ENCODE data around the gene TNPO3. TPM values are rescaled to one million over a fixed set of nuclear protein-coding genes. Genes with fewer than 3 reads are reported as not detected.
A peak's percentile ranks its signal among the peaks of the same experiment; 100 is the strongest.

The TNPO3 gene
- total and polyA plus RNA-seq, 2 of the 4 experiments (the other 2 are of a cell fraction), result 24.2 to 77.2 TPM

DNA sequence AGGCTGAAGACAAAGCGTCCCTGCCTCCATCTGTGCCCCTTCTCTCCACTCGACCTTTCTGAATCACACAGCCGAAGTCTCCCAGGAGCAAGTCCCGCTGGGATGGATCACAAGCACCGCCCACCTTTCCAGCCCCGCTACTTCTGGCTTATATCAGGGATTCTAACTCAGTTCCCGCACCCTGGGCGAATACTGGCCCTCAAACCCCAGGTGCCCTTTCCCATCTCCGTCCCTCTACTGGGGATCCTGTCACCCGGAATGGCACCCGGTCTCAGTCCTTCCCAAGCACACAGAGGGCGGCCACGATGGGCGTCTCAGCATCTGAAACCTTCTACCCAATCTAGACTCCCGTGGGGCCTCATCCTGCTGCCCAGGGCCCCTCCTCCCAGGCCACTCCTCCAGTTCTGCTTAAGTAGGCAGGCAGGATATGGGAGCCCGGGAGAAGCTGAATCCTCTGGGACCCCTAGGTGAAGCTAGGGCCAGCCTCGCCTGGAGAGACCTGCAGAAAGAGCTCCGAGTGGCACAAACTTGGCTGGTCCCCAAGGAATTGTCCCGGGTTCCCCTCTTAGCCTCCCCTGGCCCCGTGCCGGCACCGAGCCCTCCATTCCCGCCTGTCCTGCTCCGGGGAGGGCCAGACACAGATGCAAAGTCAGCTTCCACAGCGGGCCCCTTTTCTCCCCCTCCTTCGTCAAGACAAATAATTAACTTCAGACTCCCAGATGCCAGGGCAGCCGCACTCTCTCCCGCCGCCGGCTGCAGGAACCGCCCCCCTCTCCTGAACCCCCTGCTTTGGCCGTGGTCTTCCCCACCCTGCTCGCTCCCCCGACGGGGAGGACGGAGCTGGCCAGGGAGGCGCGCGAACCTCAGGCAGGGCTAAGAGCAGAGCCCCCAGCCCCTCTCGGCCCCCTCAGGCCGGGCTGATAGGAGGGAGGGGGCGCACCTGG, 145.0 kb downstream of the TNPO3 start (continued):
- TF ChIP-seq BHLHE40 (IDR thresholded peaks at IDR 0.05; ENCODE audit: low read depth, low read length) (no peak), SMC3 (IDR thresholded peaks at IDR 0.05; ENCODE audit: low read depth, low read length) (no peak)

- TF ChIP-seq MXI1 (IDR thresholded peaks at IDR 0.05; ENCODE audit: borderline replicate concordance, low read depth, low read length) (no peak), MAFK (IDR thresholded peaks at IDR 0.05; ENCODE audit: low read depth, low read length) (no peak), MAZ (IDR thresholded peaks at IDR 0.05; ENCODE audit: borderline replicate concordance, low read depth, low read length) (no peak), CEBPB (IDR thresholded peaks at IDR 0.05; ENCODE audit: low read depth, low read length) (no peak), RFX5 (IDR thresholded peaks at IDR 0.05; ENCODE audit: low read depth, low read length) (no peak), POLR2A (IDR thresholded peaks at IDR 0.05; ENCODE audit: low read depth, low read length) (no peak), FOS (IDR thresholded peaks at IDR 0.05; ENCODE audit: low read depth, low read length) (no peak), CHD1 (IDR thresholded peaks at IDR 0.05; ENCODE audit: low read depth, low read length) (no peak), SMC3 (IDR thresholded peaks at IDR 0.05; ENCODE audit: low read depth, low read length) (no peak), NFE2L2 (IDR thresholded peaks at IDR 0.05; ENCODE audit: low read depth, low read length) (no peak), RCOR1 (IDR thresholded peaks at IDR 0.05; ENCODE audit: insufficient replicate concordance, low read length) (no peak)
- peaks cover 60% of the 10 kb centered on the region for H3K27me3 ChIP-seq (ENCODE audit: control insufficient read depth, insufficient read depth, low read length)
- H3K4me2 ChIP-seq (ENCODE audit: low read depth, low read length), result peak overlapping the region; percentile 31; the same call in 1 of the 2 replicates
- BruUV-seq (replicated peaks), result no TSS peak
- POLR2A ChIA-PET (ENCODE audit: unreplicated experiment), result no interaction called here
- no peaks in the 10 kb centered on the region for H3K4me1 ChIP-seq (ENCODE audit: control insufficient read depth, insufficient read depth, low read length)
- no peaks in the 10 kb centered on the region for H3K79me1 ChIP-seq (ENCODE audit: low read depth in 1 of 2, low read length in 2 of 2)
- no peak overlapping the region for H4K5ac ChIP-seq (ENCODE audit: low read depth, low read length)
- DNase-seq, result no peak
- peak overlapping the region; percentile 49; the same call in 1 of the 2 replicates for H3K23ac ChIP-seq (ENCODE audit: low read depth, low read length)
- in situ Hi-C loops (cut with MboI; ENCODE audit: low sequenced_read_pairs), result no loop called here
- WGBS, 2 experiments (ENCODE audit: extremely low coverage in 2 of 2, insufficient read length in 1 of 2), result no CpG with 5 or more reads among the region's 6 CpGs
- dilution Hi-C loops (cut with HindIII; ENCODE audit: low sequenced_read_pairs, unreplicated experiment), result no loop called here
- no peak overlapping the region for H2BK5ac ChIP-seq (ENCODE audit: low read depth, low read length, poor library complexity, severe bottlenecking)
- no peak overlapping the region for H2BK120ac ChIP-seq (ENCODE audit: low read depth, low read length)
- no peak overlapping the region for H4K8ac ChIP-seq (ENCODE audit: low read depth in 2 of 2, low read length in 2 of 2)
- H2AFZ ChIP-seq (replicated peaks; ENCODE audit: low read length, poor library complexity), result peak overlapping the region; percentile 81
- no peak overlapping the region for H2AK5ac ChIP-seq (ENCODE audit: low read depth, low read length)
- H3K4ac ChIP-seq (ENCODE audit: low read depth, low read length), result no peak overlapping the region
- H2BK15ac ChIP-seq (ENCODE audit: low read depth, low read length), result no peak overlapping the region
- no peaks in the 10 kb centered on the region for H3K9me1 ChIP-seq (ENCODE audit: insufficient read depth, low read length)
- no peaks in the 10 kb centered on the region for H3K9me3 ChIP-seq (ENCODE audit: control insufficient read depth, insufficient read depth, low read length)
- intact Hi-C loops (cut with micrococcal nuclease), result no loop called here
- H3K36me3 ChIP-seq (ENCODE audit: control insufficient read depth, insufficient read depth, low read length), result no peaks in the 10 kb centered on the region
- H3K9ac ChIP-seq (ENCODE audit: low read depth, low read length), result no peak overlapping the region
- H2AK9ac ChIP-seq (replicated peaks; ENCODE audit: low read depth, low read length, poor library complexity), result peak overlapping the region; percentile 55
- no peak overlapping the region for H3K27ac ChIP-seq (ENCODE audit: insufficient read depth, low read length)
- no peaks in the 10 kb centered on the region for H4K20me1 ChIP-seq (ENCODE audit: insufficient read depth, low read length)
- CTCF ChIA-PET, result interaction anchor here (1.9 kb wide), 1 partner anchor 183 kb away, joined by 6 read pairs; no protein-coding TSS in a partner anchor
- no peak for ATAC-seq (ENCODE audit: low read depth)
- H3K18ac ChIP-seq (ENCODE audit: low read depth, low read length), result no peak overlapping the region
- H2BK20ac ChIP-seq (ENCODE audit: low read depth, low read length), result no peak overlapping the region
- no peak overlapping the region for H3K4me3 ChIP-seq (ENCODE audit: insufficient read depth, low read depth, low read length)
- no peak overlapping the region for H3K56ac ChIP-seq (ENCODE audit: extremely low read depth, insufficient read depth, low read length)
- H3K14ac ChIP-seq (replicated peaks; ENCODE audit: low read depth, low read length), result no peak overlapping the region
- no peak overlapping the region for H4K91ac ChIP-seq (ENCODE audit: insufficient read depth, low read depth, low read length)
Measured at GRCh38 chr7:128908750-128909624, 145.9 kb downstream of the TNPO3 start.
